H1 (cell line): ENCODE results near the gene VPS13D. TPM values are rescaled to one million over a fixed set of nuclear protein-coding genes. Genes with fewer than 3 reads are reported as not detected.

Experiments
- CTCF ChIA-PET: fragments of 300-600 bp; sonication (Branson Sonifier 250); formaldehyde crosslinking; loops from one replicate; lab custom pipeline; 2021; ENCODE audit not compliant: partially characterized antibody; lab: Charles Lee
- POLR2A ChIA-PET: fragments of 300-600 bp; sonication (Branson Sonifier 250); formaldehyde crosslinking; loops from one replicate; lab custom pipeline; 2021; ENCODE audit warnings: inconsistent platforms; ENCODE audit not compliant: partially characterized antibody; lab: Charles Lee
- DNase-seq, 2 experiments: peaks; one replicate each; pipeline versions ENCODE4 v3.0.0 to v3.0.0-alpha.2; 2010 to 2022; ENCODE audit warnings: low spot score in 2 of 2, low read depth in 1 of 2, mixed read lengths in 1 of 2
- FAIRE-seq: peaks from 2 replicates; lab custom pipeline; 2011; peaks lifted over from hg19 to GRCh38; lab: Jason Lieb, UNC
- H2AFZ ChIP-seq: 2 replicates; pipeline ENCODE4 v1.8.1; 2012; ENCODE audit warnings: low read length, inconsistent platforms
- H2AK5ac ChIP-seq: 2 replicates; pipeline ENCODE4 v1.6.1; 2013; ENCODE audit warnings: low read depth, low read length
- H2BK120ac ChIP-seq: replicated peaks from 2 replicates; pipeline ENCODE3; 2013; ENCODE audit warnings: low read depth, low read length, inconsistent platforms
- H2BK12ac ChIP-seq: 2 replicates; pipeline ENCODE4 v1.6.1; 2013; ENCODE audit warnings: low read depth, low read length
- H2BK15ac ChIP-seq: 2 replicates; pipeline ENCODE4 v1.6.1; 2013; ENCODE audit warnings: low read length
- H2BK20ac ChIP-seq: 2 replicates; pipeline ENCODE4 v1.6.1; 2013; ENCODE audit warnings: low read length
- H2BK5ac ChIP-seq: 2 replicates; pipeline ENCODE4 v1.6.1; 2013; ENCODE audit warnings: low read depth, low read length
- H3K14ac ChIP-seq: 2 replicates; pipeline ENCODE4 v1.6.1; 2013; ENCODE audit warnings: inconsistent platforms; ENCODE audit not compliant: insufficient read length
- H3K18ac ChIP-seq: 2 replicates; pipeline ENCODE4 v1.6.1; 2013; ENCODE audit warnings: low read length; ENCODE audit errors: extremely low read depth
- H3K23ac ChIP-seq: 2 replicates; pipeline ENCODE4 v1.6.1; 2013; ENCODE audit warnings: inconsistent platforms; ENCODE audit not compliant: insufficient read length
- H3K23me2 ChIP-seq: 2 replicates; pipeline ENCODE4 v1.6.1; 2013; ENCODE audit warnings: low read depth, low read length
- H3K27ac ChIP-seq: 2 replicates; pipeline ENCODE4 v1.6.1; 2011; ENCODE audit warnings: low read depth, low read length, inconsistent platforms
- H3K27me3 ChIP-seq, 4 experiments: replicated peaks in 1 of 4; 1 replicate in 1 of 4; 2 replicates in 3 of 4; pipeline versions ENCODE4 v1.6.1 to v1.8.1; 2011 to 2013; ENCODE audit warnings: low read length in 3 of 4, mild to moderate bottlenecking in 3 of 4, inconsistent platforms in 2 of 4, mixed read lengths in 2 of 4, moderate library complexity in 1 of 4; ENCODE audit not compliant: control insufficient read depth in 3 of 4, insufficient read depth in 3 of 4; ENCODE audit errors: extremely low read depth in 1 of 4
- H3K36me3 ChIP-seq, 4 experiments: 2 replicates each; pipeline versions ENCODE4 v1.6.1 to v1.8.1; 2011 to 2013; ENCODE audit warnings: mild to moderate bottlenecking in 4 of 4, low read length in 3 of 4, moderate library complexity in 2 of 4, control low read depth in 1 of 4, inconsistent platforms in 1 of 4; ENCODE audit not compliant: insufficient read depth in 4 of 4, control insufficient read depth in 2 of 4
- H3K4ac ChIP-seq: replicated peaks from 2 replicates; pipeline ENCODE3; 2013; ENCODE audit warnings: low read length, low read depth, mixed read lengths, inconsistent platforms; ENCODE audit not compliant: insufficient read length
- H3K4me1 ChIP-seq, 4 experiments: replicated peaks in 1 of 4; 1 replicate in 1 of 4; 2 replicates in 3 of 4; pipeline versions ENCODE4 v1.6.1 to v1.8.1; 2011 to 2013; ENCODE audit warnings: low read length in 3 of 4, inconsistent platforms in 2 of 4, mixed read lengths in 1 of 4; ENCODE audit not compliant: insufficient read depth in 4 of 4, control insufficient read depth in 3 of 4
- H3K4me2 ChIP-seq, 2 experiments: 2 replicates each; pipeline versions ENCODE4 v1.6.1 to v1.8.1; 2011 to 2013; ENCODE audit warnings: low read depth in 2 of 2, low read length in 2 of 2, control low read depth in 1 of 2, inconsistent platforms in 1 of 2, mild to moderate bottlenecking in 1 of 2; ENCODE audit not compliant: insufficient read depth in 1 of 2
- H3K4me3 ChIP-seq, 4 experiments: fragments of 200-600, 300-600 bp in 1 of 4; sonication (generic), shearing (Covaris generic), sonication (Bioruptor Twin) in 1 of 4; 2 replicates each; pipeline versions ENCODE4 v1.5.1 to v1.8.1; 2011 to 2016; ENCODE audit warnings: low read length in 4 of 4, low read depth in 3 of 4, control low read depth in 2 of 4, inconsistent platforms in 2 of 4, mild to moderate bottlenecking in 2 of 4, mixed read lengths in 1 of 4, moderate library complexity in 1 of 4; ENCODE audit not compliant: insufficient read depth in 2 of 4; ENCODE audit errors: extremely low read depth in 1 of 4
- H3K56ac ChIP-seq: replicated peaks from 2 replicates; pipeline ENCODE3; 2013; ENCODE audit warnings: low read depth, mild to moderate bottlenecking, mixed read lengths, low read length, inconsistent platforms; ENCODE audit not compliant: insufficient read length
- H3K79me1 ChIP-seq: 2 replicates; pipeline ENCODE4 v1.6.1; 2013; ENCODE audit warnings: low read depth, low read length, control low read depth
- H3K79me2 ChIP-seq, 2 experiments: 2 replicates each; pipeline versions ENCODE4 v1.6.1 to v1.8.1; 2012 to 2013; ENCODE audit warnings: low read length in 2 of 2, mild to moderate bottlenecking in 2 of 2, inconsistent platforms in 1 of 2; ENCODE audit not compliant: insufficient read depth in 2 of 2, control insufficient read depth in 1 of 2
- H3K9ac ChIP-seq, 4 experiments: replicated peaks in 1 of 4; 1 replicate in 1 of 4; 2 replicates in 3 of 4; pipeline versions ENCODE4 v1.6.1 to v1.8.1; 2011 to 2013; ENCODE audit warnings: low read depth in 3 of 4, low read length in 3 of 4, control low read depth in 2 of 4, mild to moderate bottlenecking in 2 of 4, moderate library complexity in 2 of 4, inconsistent platforms in 1 of 4; ENCODE audit errors: extremely low read depth in 1 of 4
- H3K9me3 ChIP-seq, 2 experiments: 2 replicates each; pipeline versions ENCODE4 v1.6.1 to v1.8.1; 2012 to 2013; ENCODE audit warnings: mild to moderate bottlenecking in 2 of 2, moderate library complexity in 2 of 2, control low read depth in 1 of 2, inconsistent platforms in 1 of 2, low read depth in 1 of 2, low read length in 1 of 2, mixed read lengths in 1 of 2; ENCODE audit not compliant: insufficient read depth in 2 of 2
- H4K20me1 ChIP-seq, 2 experiments: replicated peaks in 1 of 2; 2 replicates each; pipeline versions ENCODE3 to v1.8.1; 2011 to 2013; ENCODE audit warnings: inconsistent platforms in 2 of 2, low read length in 2 of 2, mild to moderate bottlenecking in 1 of 2; ENCODE audit not compliant: insufficient read depth in 2 of 2, control insufficient read depth in 1 of 2
- H4K5ac ChIP-seq: 2 replicates; pipeline ENCODE4 v1.6.1; 2013; ENCODE audit warnings: low read length, low read depth, mixed read lengths, inconsistent platforms; ENCODE audit not compliant: insufficient read length
- H4K8ac ChIP-seq: 2 replicates; pipeline ENCODE4 v1.8.0; 2013; ENCODE audit warnings: mild to moderate bottlenecking, moderate library complexity, low read length, inconsistent platforms; ENCODE audit not compliant: insufficient read depth; ENCODE audit errors: extremely low read depth
- H4K91ac ChIP-seq: replicated peaks from 2 replicates; pipeline ENCODE3; 2013; ENCODE audit warnings: low read length, mixed read lengths, inconsistent platforms; ENCODE audit not compliant: insufficient read length
- ASH2L ChIP-seq: fragments of 200-600, 300-600 bp; sonication (generic); IDR thresholded peaks from one replicate; pipeline ENCODE4 v1.7.1; 2017; ENCODE audit warnings: low read length
- BACH1 ChIP-seq: IDR thresholded peaks from 2 replicates; pipeline ENCODE4 v1.6.1; 2012; ENCODE audit warnings: low read length, improper control_type of control experiment
- EGR1 ChIP-seq: IDR thresholded peaks from 2 replicates; pipeline ENCODE4 v1.6.1; 2011; ENCODE audit warnings: low read depth, low read length, borderline replicate concordance
- EZH2 ChIP-seq: fragments of 200-600 bp; sonication (generic); IDR thresholded peaks from 2 replicates; pipeline ENCODE4 v1.7.1; 2012; ENCODE audit warnings: low read depth, mild to moderate bottlenecking, moderate library complexity, low read length, inconsistent platforms; ENCODE audit not compliant: severe bottlenecking
- KDM1A ChIP-seq: fragments of 200-600, 300-600 bp; sonication (generic); IDR thresholded peaks from 2 replicates; pipeline ENCODE4 v1.7.1; 2016; ENCODE audit warnings: mild to moderate bottlenecking, low read length, borderline replicate concordance
- KDM4A ChIP-seq: IDR thresholded peaks from one replicate; pipeline ENCODE4 v1.7.1; 2012; ENCODE audit warnings: low read depth, mild to moderate bottlenecking, moderate library complexity, low read length, inconsistent platforms; ENCODE audit not compliant: severe bottlenecking
- POU5F1 ChIP-seq: IDR thresholded peaks from 2 replicates; pipeline ENCODE4 v1.6.1; 2011; ENCODE audit warnings: low read depth, mild to moderate bottlenecking, low read length, moderate library complexity
- polyA plus RNA-seq, 7 experiments: library from polyadenylated mRNA; depleted of rRNA in 3 of 7; stranded (reverse) in 5 of 7; unstranded in 2 of 7; fragments of >200 nt in 5 of 7; fragments of 200-250 nt in 2 of 7; gene quantifications; 1 replicate in 5 of 7; 2 replicates in 1 of 7; 4 replicates in 1 of 7; pipeline versions ENCODE4 v1.2.1 to v1.2.3, GENCODE V29; 2011 to 2013; ENCODE audit warnings: missing spikeins in 2 of 7, mixed read lengths in 2 of 7
- total RNA-seq: library from RNA; stranded (reverse); fragmentation: NEBNext Ultra II Directional; extraction: Animal tissue kit (Norgen Biotek cat#: 25700); gene quantifications from 2 replicates; pipeline ENCODE4 v1.2.1, GENCODE V29; 2021

VPS13D gene
- total and polyA plus RNA-seq, 2 of the 8 experiments (the other 6 are each of a cell fraction or from before 2014, with no cell fraction given) = 10.9 to 31.2 TPM

- H3K27me3 ChIP-seq = no peaks in the 10 kb centered on the region
- no peak overlapping the region for H2AK5ac ChIP-seq
- H3K27ac ChIP-seq = no peak overlapping the region
- no peak overlapping the region for H3K4ac ChIP-seq
- no peak overlapping the region for H4K5ac ChIP-seq
- no peak overlapping the region for H4K91ac ChIP-seq
- no peak overlapping the region for H2BK12ac ChIP-seq
- H4K8ac ChIP-seq = no peak overlapping the region
- H3K79me2 ChIP-seq = no peaks in the 10 kb centered on the region
- no peak overlapping the region for H3K56ac ChIP-seq
- CTCF ChIA-PET = interaction anchor here (1.1 kb wide), 1 partner anchor 50 kb away, joined by 3 read pairs; no protein-coding TSS in a partner anchor
- no peak overlapping the region for H3K14ac ChIP-seq
- H3K4me2 ChIP-seq = no peak overlapping the region
- no peak overlapping the region for H2BK20ac ChIP-seq
- no peak overlapping the region for H3K23ac ChIP-seq
- no peak overlapping the region for H2BK120ac ChIP-seq
- DNase-seq (no peak), FAIRE-seq (no peak)
- 0 out of 2 replicates have a peak overlapping the region, but pooled peaks have one; percentile 81 for H2BK15ac ChIP-seq
- no peak overlapping the region for H3K18ac ChIP-seq
- POLR2A ChIA-PET = interaction anchor here (1.0 to 1.4 kb wide), 2 partner anchors 12 to 14 kb away, joined by 3 read pairs; no protein-coding TSS in a partner anchor
- H3K4me1 ChIP-seq = peaks cover 0 to 5% (median 3%) of the 10 kb centered on the region in 4 experiments; a peak in 4 of 7 replicates
- H3K23me2 ChIP-seq = no peaks in the 10 kb centered on the region
- H2AFZ ChIP-seq = no peak overlapping the region
- no peaks in the 10 kb centered on the region for H3K9me3 ChIP-seq
- H3K36me3 ChIP-seq = no peaks in the 10 kb centered on the region
- H3K4me3 ChIP-seq = no peak overlapping the region
- no peak overlapping the region; a peak in 2 of 7 replicates for H3K9ac ChIP-seq
- H4K20me1 ChIP-seq = no peaks in the 10 kb centered on the region
- no peak overlapping the region for H2BK5ac ChIP-seq
- H3K79me1 ChIP-seq = no peaks in the 10 kb centered on the region
- no peak for TF ChIP-seq KDM4A
- no peak for TF ChIP-seq EZH2
- TF ChIP-seq BACH1 = no peak
- no peak for TF ChIP-seq POU5F1
- peak; percentile 73; the same call in 1 of the 2 replicates for TF ChIP-seq KDM1A
- no peak for TF ChIP-seq EGR1
- no peak for TF ChIP-seq ASH2L
Observed at GRCh38 chr1:12551584-12551983, 321.8 kb downstream of the VPS13D start.
